ENCODE measurements around the gene TMEM116. TPM values are rescaled to one million over a fixed set of nuclear protein-coding genes. Genes with fewer than 3 reads are reported as not detected.

TMEM116 gene
- total RNA-seq, 1 experiment from 2014 or later = 19.6 TPM

DNA sequence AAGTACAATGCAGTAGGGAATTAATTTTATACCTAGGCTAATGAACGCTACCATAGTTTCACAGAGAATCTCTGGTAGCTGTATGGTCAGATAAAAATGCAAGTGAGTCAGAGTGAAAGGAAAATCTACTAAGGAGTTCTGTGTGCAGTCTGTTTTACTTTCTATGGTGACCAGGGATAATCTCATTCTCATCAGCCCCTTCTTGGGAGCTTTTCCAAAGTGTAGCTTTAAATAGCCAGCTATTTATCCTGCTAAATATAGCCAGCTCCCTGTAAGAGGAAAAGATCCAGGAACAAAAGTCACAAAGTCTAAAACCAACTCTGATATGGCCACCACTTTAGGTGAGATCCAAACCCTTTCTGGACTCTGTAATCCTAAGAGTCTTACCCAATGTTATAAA lies 75.5 kb downstream of the TMEM116 start:
- DNase-seq (ENCODE audit: low read depth) = no peak
- in situ Hi-C loops (cut with HindIII; ENCODE audit: low pct_unique_long_range_greater_than_20kb, low sequenced_read_pairs) = no loop called here

DNA sequence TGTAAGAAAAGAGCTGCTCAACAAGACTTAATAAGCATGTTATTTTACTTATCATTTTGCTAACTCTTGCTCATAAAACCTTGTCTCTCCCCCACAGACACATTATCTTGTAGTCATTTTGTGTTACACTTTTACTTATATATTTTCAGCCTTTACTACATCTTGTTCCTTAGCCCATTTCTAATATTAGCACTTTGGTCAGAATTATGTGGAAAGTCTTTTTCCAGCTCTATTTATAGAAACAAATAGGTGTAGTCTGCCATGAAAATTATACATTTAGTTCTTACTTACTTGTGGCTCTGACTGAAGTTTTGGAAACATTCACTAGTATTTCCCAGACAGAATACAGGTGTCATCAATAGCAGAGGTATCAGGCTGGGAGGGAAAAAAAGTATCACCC lies 76.1 kb downstream of the TMEM116 start:
- DNase-seq (ENCODE audit: low read depth) = no peak
- in situ Hi-C loops (cut with HindIII; ENCODE audit: low pct_unique_long_range_greater_than_20kb, low sequenced_read_pairs) = no loop called here

DNA sequence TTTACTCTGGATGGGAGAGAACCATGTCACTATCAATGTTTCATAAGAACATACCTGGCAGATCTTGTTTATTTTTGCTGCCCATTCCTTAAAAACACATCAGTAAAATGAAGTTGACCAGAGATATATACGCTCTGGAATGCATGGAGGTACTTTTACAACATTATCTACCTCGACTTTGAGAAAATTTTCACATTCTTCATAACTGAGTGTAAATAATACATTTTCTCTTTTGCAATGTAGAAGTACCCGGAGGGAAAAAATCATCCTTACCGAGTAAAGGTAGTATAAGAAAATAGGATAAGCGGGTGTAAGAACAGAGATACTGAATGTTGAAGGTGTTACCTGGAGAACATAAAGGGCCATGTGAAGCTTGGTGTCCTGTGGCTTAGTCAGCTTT lies 80.7 kb downstream of the TMEM116 start:
- in situ Hi-C loops (cut with HindIII; ENCODE audit: low pct_unique_long_range_greater_than_20kb, low sequenced_read_pairs) = no loop called here
- DNase-seq (ENCODE audit: low read depth) = no peak

DNA sequence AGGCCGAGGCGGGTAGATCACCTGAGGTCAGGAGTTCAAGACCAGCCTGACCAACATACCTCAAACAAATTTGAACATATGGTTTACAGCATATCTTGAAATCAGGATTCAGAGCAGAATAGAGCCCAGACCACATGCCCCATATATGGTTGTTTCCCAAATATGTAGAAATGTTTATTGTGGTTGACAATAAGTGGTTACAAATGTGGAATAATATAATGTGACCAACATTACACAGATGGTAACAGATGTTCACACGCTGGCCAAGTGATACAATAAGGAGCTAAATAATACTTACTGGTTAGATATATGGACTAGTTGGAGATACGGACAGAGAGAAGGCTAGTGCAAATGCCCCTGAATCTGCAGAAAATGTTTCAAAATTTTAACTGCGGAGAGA lies 85.6 kb downstream of the TMEM116 start:
- in situ Hi-C loops (cut with HindIII; ENCODE audit: low pct_unique_long_range_greater_than_20kb, low sequenced_read_pairs) = no loop called here
- DNase-seq (ENCODE audit: low read depth) = no peak

DNA sequence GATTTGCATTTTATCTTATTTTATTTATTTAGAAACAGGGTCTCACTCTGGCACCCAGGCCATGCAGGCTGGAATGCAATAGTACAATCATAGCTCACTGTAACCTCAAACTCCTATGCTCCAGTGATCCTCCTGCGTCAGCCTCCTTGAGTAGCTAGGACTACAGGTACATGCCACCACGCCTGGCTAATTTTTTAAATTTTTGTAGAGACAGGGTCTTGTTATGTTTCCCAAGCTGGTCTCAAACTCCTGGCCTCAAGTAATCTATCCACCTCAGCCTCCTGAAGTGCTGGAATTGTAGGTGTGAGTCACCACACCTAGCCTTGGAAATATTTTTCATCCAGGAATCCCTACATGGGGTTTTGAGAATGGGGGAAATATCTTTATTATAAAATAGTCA lies 86.3 kb downstream of the TMEM116 start:
- in situ Hi-C loops (cut with HindIII; ENCODE audit: low pct_unique_long_range_greater_than_20kb, low sequenced_read_pairs) = no loop called here
- no peak for DNase-seq (ENCODE audit: low read depth)

DNA sequence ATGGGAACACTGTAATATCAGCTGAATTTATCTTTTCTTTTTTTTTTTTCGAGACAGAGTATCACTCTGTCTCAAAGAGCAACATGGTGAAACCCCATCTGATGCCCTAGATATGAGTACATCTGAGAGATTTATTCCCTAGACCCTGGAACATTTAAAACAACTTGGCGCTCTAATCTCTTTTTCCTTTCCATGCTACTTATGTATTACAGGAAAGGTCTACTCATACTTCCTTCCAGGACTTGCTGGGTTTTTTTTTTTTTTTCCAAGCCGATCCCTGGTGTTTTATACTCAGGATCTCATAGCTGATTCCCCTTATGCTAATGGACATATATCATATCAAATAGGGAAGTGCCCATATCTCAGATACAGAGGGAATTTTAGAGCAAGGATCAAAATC lies 87.8 kb downstream of the TMEM116 start:
- in situ Hi-C loops (cut with HindIII; ENCODE audit: low pct_unique_long_range_greater_than_20kb, low sequenced_read_pairs) = no loop called here
- no peak for DNase-seq (ENCODE audit: low read depth)

DNA sequence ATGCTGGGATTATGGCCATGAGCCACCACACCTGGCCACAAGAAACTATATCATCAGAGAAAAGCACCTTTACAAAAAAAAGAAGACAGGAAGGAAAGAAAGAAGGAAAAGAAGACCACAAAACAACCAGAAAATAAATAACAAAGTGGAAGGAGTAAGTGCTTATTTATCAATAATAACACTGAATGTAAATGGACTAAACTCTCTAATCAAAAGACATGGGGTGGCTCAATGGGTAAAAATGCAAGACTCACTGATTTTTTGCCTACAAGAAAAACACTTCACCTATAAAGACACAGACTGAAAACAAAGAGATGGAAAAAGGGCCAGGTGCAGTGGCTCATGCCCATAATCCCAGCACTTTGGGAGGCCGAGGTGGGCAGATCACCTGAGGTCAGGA lies 105.2 kb downstream of the TMEM116 start:
- no peak for DNase-seq (ENCODE audit: low read depth)
- in situ Hi-C loops (cut with HindIII; ENCODE audit: low pct_unique_long_range_greater_than_20kb, low sequenced_read_pairs) = no loop called here

DNA sequence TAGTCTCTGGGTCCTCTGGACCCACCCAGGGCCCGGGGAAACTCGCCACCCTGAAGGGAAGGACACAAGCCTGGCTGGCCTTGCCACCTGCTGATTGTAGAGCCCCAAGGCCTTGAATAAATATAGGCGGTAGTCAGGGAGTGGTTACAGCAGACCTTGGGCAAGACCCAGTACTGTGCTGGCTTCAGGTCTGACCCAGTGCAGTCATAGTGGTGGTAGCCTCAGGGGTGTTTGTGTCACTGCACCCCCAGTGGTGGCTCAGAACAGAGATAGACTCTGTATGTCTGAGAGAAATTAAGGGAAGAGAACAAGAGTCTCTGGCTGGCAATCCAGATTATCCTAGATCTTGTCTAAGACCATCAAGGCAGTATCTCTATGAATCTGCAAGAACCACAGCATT lies 107.5 kb downstream of the TMEM116 start:
- in situ Hi-C loops (cut with HindIII; ENCODE audit: low pct_unique_long_range_greater_than_20kb, low sequenced_read_pairs) = no loop called here

DNA sequence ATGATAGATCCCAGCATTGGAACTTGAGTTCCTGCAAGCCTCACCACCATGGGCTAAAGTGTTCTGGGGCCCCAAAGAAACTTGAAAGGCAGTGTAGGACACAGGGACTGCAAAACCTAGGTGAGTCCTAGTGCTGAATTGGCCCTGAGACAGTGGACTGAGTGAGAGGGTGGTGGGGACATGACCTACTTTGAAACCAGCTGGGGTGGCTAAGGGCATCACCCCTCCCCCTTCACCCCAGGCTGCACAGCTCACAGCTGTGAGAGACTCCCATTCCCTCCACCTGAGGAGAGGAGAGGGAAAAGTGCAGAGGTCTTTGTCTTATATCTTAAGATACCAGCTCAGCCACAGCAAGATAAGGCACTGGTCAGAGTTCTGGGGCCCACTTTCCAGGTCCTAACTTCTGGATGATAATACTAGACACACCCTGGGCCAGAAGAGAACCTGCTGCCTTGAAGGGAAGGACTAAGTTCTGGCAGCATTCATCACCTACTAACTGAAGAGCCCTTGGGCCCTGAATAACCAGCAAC lies 108.5 kb downstream of the TMEM116 start:
- in situ Hi-C loops (cut with HindIII; ENCODE audit: low pct_unique_long_range_greater_than_20kb, low sequenced_read_pairs) = no loop called here
- DNase-seq (ENCODE audit: low read depth) = no peak

More for the DNA sequence above, 107.5 kb downstream of the TMEM116 start:
- DNase-seq (ENCODE audit: low read depth) = no peak

DNA sequence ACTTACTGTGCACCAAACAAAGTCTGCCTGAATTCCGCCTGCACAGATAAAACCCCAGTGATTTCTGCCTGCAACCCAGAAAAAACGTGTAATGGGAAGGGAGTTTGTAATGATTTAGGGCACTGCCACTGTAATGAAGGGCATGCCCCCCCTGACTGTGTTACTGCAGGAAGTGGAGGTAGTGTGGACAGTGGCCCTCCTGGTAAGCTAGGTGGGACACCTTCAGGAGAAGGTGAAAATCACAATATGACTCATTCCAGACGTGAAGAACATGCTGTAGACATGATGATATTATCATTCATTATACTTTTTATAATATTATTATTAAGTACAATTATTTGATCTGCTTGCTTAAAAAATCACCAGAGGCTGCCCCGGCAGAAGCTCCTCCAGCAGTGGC lies 111.8 kb downstream of the TMEM116 start:
- no peak for DNase-seq (ENCODE audit: low read depth)
- in situ Hi-C loops (cut with HindIII; ENCODE audit: low pct_unique_long_range_greater_than_20kb, low sequenced_read_pairs) = no loop called here

DNA sequence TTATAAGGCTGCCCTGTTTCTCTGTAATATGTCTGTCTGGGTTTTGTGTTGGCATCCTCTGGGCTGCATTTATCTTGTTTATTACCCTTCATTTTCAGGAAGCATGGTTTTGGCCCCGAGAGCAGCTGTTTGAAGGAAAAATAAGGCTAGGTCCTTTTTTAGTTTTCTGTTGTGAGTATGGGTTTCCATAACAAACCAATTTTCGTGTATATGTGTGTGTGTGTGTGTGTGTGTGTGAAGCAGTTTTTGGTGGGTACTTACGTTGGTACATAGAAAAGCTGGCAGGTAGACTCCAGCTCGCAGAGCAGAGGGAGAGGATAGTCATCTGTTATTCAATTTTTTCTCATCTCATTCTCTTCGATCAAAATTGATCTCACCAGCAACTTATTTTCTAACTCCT lies 118.4 kb downstream of the TMEM116 start:
- in situ Hi-C loops (cut with HindIII; ENCODE audit: low pct_unique_long_range_greater_than_20kb, low sequenced_read_pairs) = no loop called here
- no peak for DNase-seq (ENCODE audit: low read depth)

DNA sequence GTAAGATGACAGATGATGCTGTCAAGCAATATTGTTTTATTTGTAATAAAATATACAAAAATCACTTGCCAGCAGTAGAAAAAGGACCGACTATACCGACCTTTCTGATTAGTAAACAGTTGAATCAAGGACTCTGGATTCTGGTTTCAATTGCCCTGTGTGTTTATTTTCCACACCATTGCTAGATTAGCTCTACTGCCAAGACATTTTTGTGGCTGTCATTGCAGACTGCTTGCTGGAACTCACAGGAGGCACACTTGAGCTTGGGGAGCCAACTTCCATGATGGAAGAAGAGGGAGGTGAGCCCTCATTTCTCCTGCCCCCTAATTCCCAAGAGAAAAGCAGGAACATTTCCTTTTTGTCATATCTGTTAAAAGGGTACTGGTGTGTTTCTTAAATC lies 119.7 kb downstream of the TMEM116 start:
- in situ Hi-C loops (cut with HindIII; ENCODE audit: low pct_unique_long_range_greater_than_20kb, low sequenced_read_pairs) = no loop called here
- DNase-seq (ENCODE audit: low read depth) = no peak

DNA sequence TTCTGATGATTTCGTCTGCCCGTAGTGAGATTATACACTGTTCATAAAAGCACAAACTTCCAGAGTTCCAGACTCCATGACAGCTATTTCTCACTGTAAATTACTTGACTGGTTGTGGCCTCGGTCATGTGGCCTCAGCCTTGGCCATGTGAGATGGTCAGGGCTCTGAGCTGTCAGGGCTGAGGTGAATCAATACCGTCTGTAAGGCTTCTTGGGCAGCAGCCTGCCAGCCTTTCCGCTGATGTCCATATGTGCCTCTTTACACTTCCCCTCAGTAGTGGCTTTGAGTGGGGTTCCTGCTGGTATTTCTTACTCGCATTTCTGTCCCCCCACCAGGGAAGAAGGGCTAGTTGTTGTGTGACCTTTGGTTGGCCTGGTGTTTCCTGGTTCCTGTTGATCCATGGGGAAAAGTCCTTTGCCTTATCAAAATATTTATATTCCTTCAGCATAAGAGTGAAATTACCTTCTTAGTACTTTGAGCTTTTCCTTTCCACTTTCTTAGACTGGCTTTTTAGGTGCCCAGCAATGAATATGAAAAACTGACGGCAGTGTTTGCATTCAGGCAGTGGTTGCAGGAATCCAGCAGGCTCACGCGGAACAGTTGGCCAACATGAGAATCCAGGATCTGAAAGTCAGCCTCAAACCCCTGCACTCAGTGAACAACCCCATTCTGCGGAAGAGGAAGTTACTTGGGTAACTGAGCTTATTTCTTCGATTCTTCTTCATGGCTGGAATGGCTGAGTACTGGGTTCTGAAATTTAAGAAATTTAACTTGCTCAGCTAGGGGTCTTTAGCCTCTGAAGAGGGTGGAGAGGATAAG lies 124.8 kb downstream of the TMEM116 start:
- in situ Hi-C loops (cut with HindIII; ENCODE audit: low pct_unique_long_range_greater_than_20kb, low sequenced_read_pairs) = no loop called here
- no peak for DNase-seq (ENCODE audit: low read depth)

DNA sequence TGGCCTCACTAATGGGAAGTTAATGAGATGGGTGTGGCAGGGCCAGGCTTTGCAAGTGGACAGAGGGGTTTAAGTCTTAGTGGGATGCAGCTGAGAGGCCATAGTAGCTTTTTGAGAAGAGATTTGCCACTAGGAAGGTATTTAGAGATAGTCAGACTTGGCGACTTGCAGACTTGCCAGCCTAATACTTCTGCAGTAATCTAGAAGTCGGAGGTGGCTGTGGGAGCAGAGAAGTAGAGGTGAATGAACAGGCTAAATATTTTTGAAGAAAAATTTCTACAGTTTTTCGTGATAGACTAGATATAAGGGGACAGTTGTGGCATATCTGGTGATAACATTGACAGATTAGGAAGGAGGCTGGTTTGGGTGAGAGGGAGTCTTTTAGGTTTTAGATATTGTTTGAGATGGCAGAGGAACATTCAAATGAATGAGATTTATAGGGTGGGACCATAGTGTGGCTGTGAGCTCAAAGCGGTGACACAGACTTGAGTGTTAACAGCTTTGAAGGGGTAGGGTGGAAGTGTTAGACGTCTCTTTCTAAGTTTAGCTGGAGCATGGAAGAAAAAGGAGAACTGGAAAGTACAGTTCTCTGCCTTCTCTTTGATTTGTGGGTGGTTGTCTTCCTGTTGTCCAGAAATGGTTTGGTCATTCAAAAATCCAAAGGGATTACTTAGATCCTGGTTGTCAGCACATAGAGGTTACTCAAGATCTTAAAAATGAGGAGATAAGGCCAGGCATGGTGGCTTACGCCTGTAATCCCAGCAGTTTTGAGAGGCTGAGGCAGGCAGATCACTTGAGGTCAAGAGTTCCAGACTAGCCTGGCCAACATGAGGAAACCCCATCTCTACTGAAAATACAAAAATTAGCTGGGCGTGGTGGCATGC lies 126.1 kb downstream of the TMEM116 start:
- in situ Hi-C loops (cut with HindIII; ENCODE audit: low pct_unique_long_range_greater_than_20kb, low sequenced_read_pairs) = no loop called here
- no peak for DNase-seq (ENCODE audit: low read depth)

DNA sequence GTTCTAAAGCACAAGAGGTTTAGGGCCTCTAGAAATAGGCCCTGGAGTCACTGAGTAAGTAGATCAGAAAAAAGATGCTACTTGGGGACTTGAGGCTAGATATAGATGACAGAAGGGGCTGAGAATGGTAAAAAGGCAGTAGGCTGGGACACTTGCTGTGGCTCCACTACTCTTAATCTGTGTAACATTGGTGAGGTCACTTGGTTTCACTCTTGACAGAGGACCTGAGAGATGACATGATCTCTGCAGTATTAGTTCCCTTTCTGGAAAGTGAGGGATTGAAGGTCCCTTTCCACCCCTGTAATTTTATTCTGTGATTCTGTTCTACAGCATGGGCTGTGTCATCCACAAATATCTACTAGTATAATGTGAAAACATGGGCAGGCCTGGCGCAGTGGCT lies 131.2 kb downstream of the TMEM116 start:
- no peak for DNase-seq (ENCODE audit: low read depth)
- in situ Hi-C loops (cut with HindIII; ENCODE audit: low pct_unique_long_range_greater_than_20kb, low sequenced_read_pairs) = no loop called here

Other genes starting within 250 kb of the TMEM116 start
- gene ALDH2, start 246.2 kb downstream of the TMEM116 start, total RNA-seq (2014; rRNA removed; shearing (Covaris generic); ENCODE audit: low replicate concordance) = 176 and 178 TPM in 2 replicates
- 19.1 and 50.8 TPM in 2 replicates for gene MAPKAPK5, start 170.9 kb downstream of the TMEM116 start, total RNA-seq (2014; rRNA removed; shearing (Covaris generic); ENCODE audit: low replicate concordance)
- gene ERP29, start 261 bp upstream of the TMEM116 start, total RNA-seq (2014; rRNA removed; shearing (Covaris generic); ENCODE audit: low replicate concordance) = 166 and 193 TPM in 2 replicates
- 7.9 and 29.2 TPM in 2 replicates for gene NAA25, start 95.6 kb upstream of the TMEM116 start, total RNA-seq (2014; rRNA removed; shearing (Covaris generic); ENCODE audit: low replicate concordance)
- 26.4 and 32.3 TPM in 2 replicates for gene TRAFD1, start 112.4 kb upstream of the TMEM116 start, total RNA-seq (2014; rRNA removed; shearing (Covaris generic); ENCODE audit: low replicate concordance)